Bronchial smooth muscle cell (primary cell): Measurements from ENCODE around the gene MROH2B. TPM values are rescaled to one million over a fixed set of nuclear protein-coding genes. Genes with fewer than 3 reads are reported as not detected.

Source experiments
- total RNA-seq: library from RNA; depleted of rRNA; stranded (reverse); fragments of >200 nt; gene quantifications from 2 replicates; pipeline ENCODE4 v1.2.1, GENCODE V29; 2014

MROH2B gene
- not detected in 2 replicates for total RNA-seq

GRCh38 chr5:41071242-41071641 is at the start of gene MROH2B:
TSS of gene MROH2B (minus strand) at chr5:41071342. CDS start at chr5:41070852, 490 bp downstream.

Other genes starting within 250 kb of the MROH2B start
- 2,148 and 5,247 TPM in 2 replicates for gene RPL37, start 236.1 kb downstream of the MROH2B start, total RNA-seq
- 11.8 and 12.1 TPM in 2 replicates for gene CARD6, start 230.0 kb downstream of the MROH2B start, total RNA-seq
- gene C7, start 161.8 kb downstream of the MROH2B start, total RNA-seq, result 0.26 and 0.79 TPM in 2 replicates
- 0.16 TPM in 1 of 2 replicates, not detected in the other for gene C6, start 142.2 kb upstream of the MROH2B start, total RNA-seq